AG10803 (cell line): ENCODE measurements around the gene INPPL1.
"Not testable (repeated sequence)": the region's sequence is repeated elsewhere in the genome, so short reads cannot be mapped to it uniquely, and the experiment has no call there.

Source experiments
- DNase-seq: peaks from one replicate; pipeline ENCODE4 v3.0.0; 2010; ENCODE audit warnings: low read depth
- H3K4me3 ChIP-seq: 2 replicates; pipeline ENCODE4 v1.5.1; 2011; ENCODE audit warnings: mild to moderate bottlenecking, low read length, control low read depth
- TF ChIP-seq, protein P1 (sequence below): conservative IDR thresholded peaks from 2 replicates; pipeline ENCODE4 v1.5.1; 2011; ENCODE audit warnings: mild to moderate bottlenecking, low read length, control low read depth, inconsistent platforms

INPPL1 gene

DNA sequence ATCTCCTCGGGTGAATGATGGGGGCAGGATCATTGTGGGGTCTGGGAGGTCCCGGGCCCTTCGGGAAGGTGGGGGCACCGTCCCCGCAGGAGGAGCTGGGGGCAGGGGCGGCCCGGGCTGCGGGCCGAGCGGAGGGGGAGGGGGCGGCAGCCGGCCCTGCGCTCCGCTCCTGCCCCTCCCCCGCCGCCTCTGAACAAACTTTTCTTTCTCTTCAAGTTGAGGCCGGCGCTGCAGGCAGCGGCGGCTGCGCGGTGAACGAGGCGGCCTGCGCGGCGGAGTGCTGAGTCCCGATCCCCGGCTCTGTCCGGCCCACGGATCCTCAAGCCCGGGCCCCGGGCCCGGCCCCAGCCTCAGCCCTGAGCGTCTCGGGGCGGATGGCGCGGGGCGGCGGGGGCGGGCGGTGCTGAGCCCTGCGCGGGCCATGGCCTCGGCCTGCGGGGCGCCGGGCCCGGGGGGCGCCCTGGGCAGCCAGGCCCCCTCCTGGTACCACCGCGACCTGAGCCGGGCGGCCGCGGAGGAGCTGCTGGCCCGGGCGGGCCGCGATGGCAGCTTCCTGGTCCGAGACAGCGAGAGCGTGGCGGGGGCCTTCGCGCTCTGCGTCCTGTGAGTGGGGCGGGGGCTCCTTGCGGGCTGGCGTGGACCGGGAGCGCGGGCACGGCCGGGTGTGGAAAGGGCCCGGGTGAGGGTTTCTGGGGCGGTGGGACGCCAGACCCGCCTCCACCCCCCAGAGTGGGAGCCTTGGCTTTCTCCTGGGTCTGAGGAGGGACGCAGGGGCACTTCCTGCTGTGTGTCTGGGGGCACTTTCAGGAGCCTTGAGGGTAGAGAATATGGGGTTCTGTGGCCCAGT, at the start of gene INPPL1:
TSS of gene INPPL1 (plus strand) at position 204 of the 847 bp plus-strand sequence. CDS start at position 422, 218 bp downstream.
- TF ChIP-seq, protein P1, sequence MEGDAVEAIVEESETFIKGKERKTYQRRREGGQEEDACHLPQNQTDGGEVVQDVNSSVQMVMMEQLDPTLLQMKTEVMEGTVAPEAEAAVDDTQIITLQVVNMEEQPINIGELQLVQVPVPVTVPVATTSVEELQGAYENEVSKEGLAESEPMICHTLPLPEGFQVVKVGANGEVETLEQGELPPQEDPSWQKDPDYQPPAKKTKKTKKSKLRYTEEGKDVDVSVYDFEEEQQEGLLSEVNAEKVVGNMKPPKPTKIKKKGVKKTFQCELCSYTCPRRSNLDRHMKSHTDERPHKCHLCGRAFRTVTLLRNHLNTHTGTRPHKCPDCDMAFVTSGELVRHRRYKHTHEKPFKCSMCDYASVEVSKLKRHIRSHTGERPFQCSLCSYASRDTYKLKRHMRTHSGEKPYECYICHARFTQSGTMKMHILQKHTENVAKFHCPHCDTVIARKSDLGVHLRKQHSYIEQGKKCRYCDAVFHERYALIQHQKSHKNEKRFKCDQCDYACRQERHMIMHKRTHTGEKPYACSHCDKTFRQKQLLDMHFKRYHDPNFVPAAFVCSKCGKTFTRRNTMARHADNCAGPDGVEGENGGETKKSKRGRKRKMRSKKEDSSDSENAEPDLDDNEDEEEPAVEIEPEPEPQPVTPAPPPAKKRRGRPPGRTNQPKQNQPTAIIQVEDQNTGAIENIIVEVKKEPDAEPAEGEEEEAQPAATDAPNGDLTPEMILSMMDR, result no peak
- peak within 1 kb of the TSS; percentile 95 for H3K4me3 ChIP-seq
- DNase-seq, result no peak

DNA sequence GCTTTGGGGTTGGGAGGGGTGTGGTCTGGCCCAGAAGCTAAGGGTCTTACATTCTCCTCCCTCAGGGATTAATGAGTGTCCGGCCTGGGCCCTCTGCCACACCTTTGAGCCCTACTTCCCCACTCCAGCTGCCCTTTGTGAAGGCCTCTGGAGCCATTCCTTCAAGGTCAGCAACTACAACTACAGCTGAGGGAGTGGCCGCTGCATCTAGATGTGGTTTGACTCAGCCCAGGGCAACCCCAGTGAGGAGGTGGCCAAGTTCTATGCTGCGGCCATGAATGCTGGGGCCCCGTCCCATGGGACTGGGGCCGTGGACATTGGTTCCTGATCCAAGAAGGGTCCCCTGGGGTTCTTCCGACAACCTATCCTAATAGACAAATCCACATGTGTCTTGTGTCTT, 46.9 kb upstream of the INPPL1 start:
- DNase-seq, result no peak
- TF ChIP-seq, protein P1, result no peak
- no peak overlapping the region for H3K4me3 ChIP-seq

DNA sequence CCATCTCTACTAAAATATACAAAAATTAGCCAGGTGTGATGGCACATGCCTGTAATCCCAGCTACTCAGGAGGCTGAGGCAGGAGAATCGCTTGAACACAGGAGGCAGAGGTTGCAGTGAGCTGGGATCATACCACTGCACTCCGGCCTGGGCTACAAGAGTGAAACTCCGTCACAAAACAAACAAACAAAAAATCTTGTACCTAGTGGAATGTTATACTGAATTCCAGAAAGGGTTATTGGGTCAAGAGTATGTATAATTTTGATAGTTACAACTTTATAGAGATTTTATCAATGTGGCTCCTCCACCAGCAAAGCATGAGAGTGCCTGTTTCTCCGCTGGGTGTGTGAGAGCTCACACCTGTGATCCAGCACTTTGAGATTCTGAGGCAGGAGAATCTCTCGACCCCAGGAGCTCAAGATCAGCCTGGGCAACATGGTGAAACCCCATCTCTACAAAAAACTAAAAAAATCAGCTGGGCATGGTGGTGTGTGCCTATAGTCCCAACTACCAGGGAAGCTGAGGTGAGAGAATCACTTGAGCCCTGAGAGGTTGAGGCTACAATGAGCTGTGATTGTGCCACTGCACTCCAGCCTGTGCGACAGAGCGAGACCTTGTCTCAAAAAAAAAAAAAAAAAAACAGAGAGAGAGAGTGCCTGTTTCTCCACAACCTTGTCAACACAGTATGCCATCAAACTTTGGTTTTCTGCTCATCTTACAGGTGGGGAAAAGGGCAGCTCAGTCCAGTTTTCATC, 45.3 kb upstream of the INPPL1 start:
- TF ChIP-seq, protein P1, result no peak
- no peak for DNase-seq
- no peak overlapping the region for H3K4me3 ChIP-seq

DNA sequence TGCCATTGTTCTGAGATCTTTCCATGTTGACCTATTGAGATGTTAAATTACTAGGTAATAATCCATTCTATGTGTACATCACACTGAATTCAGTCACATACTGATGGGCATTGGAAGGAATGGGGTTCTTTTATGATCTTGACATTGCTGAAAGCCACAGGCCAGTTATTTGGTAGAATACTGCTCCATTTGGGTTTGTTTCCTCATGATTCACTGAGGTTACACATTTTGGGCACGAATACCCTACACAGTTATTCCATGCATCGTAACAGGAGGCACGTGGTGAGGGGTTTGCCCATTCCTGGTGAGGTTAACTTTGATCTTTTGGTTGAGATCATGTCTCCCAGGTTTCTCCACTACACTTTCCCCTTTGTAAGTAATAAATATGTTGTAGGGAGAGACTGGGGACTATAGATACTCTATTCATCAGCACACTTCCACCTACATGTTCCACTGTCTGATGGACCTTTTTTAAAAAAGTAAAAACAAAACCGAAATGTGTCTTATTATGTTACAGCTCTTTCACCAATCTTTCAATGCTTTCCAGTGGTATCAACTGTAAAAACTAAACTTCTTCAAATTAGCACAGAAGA, 44.7 kb upstream of the INPPL1 start:
- TF ChIP-seq, protein P1, result no peak
- DNase-seq, result peak; percentile 52
- no peak overlapping the region for H3K4me3 ChIP-seq

GRCh38 chr11:72180892-72181552, 43.5 kb upstream of the INPPL1 start:
- H3K4me3 ChIP-seq, result not testable (repeated sequence)
- DNase-seq, result peak; percentile 18

DNA sequence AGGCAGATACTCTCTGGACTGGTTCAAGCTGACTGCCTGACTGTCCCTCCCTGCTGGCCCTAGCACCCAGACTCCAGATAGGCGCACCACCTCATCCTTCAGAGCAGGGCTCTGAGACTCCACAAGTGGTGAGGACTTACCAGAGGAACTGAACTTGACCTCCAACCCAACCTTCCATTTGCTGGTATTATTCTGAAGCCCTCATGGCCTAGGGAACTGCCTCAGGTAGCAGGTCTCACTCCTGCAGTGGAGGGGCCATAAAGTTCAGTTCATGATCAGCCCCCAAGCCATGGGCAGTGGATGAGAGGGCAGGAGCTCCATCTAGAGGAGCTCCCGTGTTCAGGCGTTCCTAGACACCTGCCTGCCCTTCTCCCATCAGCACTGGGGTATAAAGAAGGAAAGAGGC, 43.0 kb upstream of the INPPL1 start:
- H3K4me3 ChIP-seq, DNase-seq: not testable (repeated sequence)
- TF ChIP-seq, protein P1, result peak; percentile 14; the same call in 1 of the 2 replicates

- TF ChIP-seq, protein P1, result no peak
- no peak overlapping the region for H3K4me3 ChIP-seq
- DNase-seq, result no peak
Observed at GRCh38 chr11:72188267-72188666, 36.3 kb upstream of the INPPL1 start.
